GM12864 (cell line): Measurements from ENCODE around the gene FATE1.

Experiments
- DNase-seq: peaks from one replicate; pipeline ENCODE4 v3.0.0-alpha.2; 2011; ENCODE audit warnings: low read depth
- H3K4me3 ChIP-seq: 2 replicates; pipeline ENCODE4 v1.5.1; 2011; ENCODE audit warnings: mild to moderate bottlenecking, low read depth, low read length, control low read depth
- CTCF ChIP-seq: IDR thresholded peaks from 2 replicates; pipeline ENCODE4 v1.5.1; 2011; ENCODE audit warnings: low read depth, mild to moderate bottlenecking, moderate library complexity, low read length, control low read depth, inconsistent platforms; ENCODE audit errors: missing control alignments

FATE1 gene

DNA sequence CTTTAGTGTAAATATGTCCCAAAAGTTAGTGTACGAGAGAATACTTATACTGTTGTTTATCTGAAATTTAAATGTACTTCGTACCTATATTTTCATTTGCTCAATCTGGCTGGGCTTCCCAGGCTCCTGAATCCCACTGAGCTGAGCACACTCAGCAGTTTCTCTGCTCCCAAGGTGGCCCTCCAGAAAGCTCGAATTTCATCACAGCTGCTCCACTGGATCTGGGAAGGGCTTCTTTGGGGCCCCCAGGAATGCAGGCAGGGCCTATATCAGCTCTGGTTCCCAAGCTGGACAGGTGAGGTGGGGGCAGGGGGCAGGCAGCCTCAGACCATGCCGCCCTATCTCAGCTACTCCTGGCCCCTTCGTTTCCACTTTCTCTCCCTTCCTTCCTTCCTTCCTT is 1.5 kb upstream of the FATE1 start:
- H3K4me3 ChIP-seq: no peak overlapping the region
- no peak for DNase-seq
- TF ChIP-seq CTCF: no peak

DNA sequence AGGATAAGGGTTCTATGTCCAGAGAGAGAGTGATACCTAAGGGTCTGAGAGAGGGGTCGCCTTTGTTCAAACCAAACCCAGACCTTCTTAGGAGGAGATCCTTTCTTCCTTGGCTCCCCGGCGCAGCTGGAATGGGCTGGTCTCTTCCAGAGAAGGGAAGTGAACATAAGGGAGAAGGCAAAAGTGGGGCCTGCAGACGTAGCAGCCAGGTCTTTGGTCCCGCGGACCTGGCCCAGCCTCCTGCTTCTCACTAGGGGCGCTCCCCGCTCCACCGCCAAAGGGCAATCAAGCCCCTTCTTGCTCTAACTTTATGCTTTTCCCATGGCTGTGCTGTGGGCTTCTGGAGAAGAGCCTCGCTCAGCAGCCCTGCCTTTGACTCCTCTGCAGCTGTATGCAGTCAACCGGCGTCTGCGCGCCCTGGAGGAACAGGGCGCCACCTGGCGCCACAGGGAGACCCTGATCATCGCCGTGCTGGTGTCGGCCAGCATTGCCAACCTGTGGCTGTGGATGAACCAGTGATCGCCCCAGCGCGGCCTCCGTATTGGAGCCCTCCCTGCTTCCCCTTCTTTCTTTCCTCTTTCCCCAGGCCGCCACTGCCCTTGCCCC is 6.5 kb downstream of the FATE1 start:
- H3K4me3 ChIP-seq: no peak overlapping the region
- no peak for DNase-seq
- no peak for TF ChIP-seq CTCF

- TF ChIP-seq CTCF: no peak
- DNase-seq: no peak
- H3K4me3 ChIP-seq: no peak overlapping the region
These were observed 7.4 kb downstream of the FATE1 start for GRCh38 chrX:151723156-151723760.

- no peak for DNase-seq
- no peak overlapping the region for H3K4me3 ChIP-seq
- no peak for TF ChIP-seq CTCF
These were observed 8.9 kb downstream of the FATE1 start for GRCh38 chrX:151724563-151725337.

- DNase-seq: no peak
- H3K4me3 ChIP-seq: no peak overlapping the region
- TF ChIP-seq CTCF: no peak
These were observed 9.4 kb downstream of the FATE1 start for GRCh38 chrX:151725338-151725614.

DNA sequence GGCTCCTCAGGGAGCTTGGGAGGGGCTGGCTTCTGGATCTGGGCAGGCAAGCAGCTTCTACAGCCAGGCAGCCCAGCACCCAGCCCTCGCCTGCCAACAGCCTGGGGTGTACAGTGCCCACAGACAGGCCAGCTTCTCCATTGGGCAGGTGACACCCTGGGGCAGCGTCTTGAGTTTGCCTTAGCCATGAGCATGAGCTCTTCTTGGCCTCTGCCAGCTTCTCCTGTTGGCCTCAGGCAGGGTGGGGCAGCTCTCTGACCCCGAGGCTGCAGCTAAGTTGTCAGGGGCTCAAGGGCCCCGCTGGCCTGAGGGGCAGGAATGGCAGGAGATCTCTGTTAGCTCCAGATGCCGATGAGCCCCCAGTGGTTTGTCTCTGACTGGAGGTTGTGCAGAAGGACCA is 10.9 kb downstream of the FATE1 start:
- no peak overlapping the region for H3K4me3 ChIP-seq
- DNase-seq: no peak
- no peak for TF ChIP-seq CTCF

- no peak for DNase-seq
- no peak for TF ChIP-seq CTCF
- no peak overlapping the region for H3K4me3 ChIP-seq
These were observed 11.5 kb downstream of the FATE1 start for GRCh38 chrX:151727346-151727745.
